Uterus (tissue), 4 donors: ENCODE results near the gene NECTIN4. TPM values are rescaled to one million over a fixed set of nuclear protein-coding genes. Genes with fewer than 3 reads are reported as not detected.
"Not testable (repeated sequence)": the region's sequence is repeated elsewhere in the genome, so short reads cannot be mapped to it uniquely, and the experiment has no call there.

Source experiments
- DNase-seq, 2 donors: peaks; one replicate each; pipeline ENCODE4 v3.0.0-alpha.2; 2019 to 2020
- H3K27ac ChIP-seq, 2 donors: fragments of 200-600 bp; sonication (generic); 1 replicate in 1 of 2; 2 replicates in 1 of 2; pipeline ENCODE4 v1.5.1; 2016 to 2018
- H3K27me3 ChIP-seq, 2 donors: fragments of 200-600 bp; sonication (generic); one replicate each; pipeline ENCODE4 v1.5.1; 2018 to 2019; ENCODE audit warnings: control low read depth in 1 of 2
- H3K36me3 ChIP-seq, 2 donors: fragments of 200-600 bp; sonication (generic); one replicate each; pipeline ENCODE4 v1.5.1; 2019; ENCODE audit warnings: control low read depth in 1 of 2
- H3K4me1 ChIP-seq, 2 donors: fragments of 200-600 bp; sonication (generic); one replicate each; pipeline ENCODE4 v1.5.1; 2018 to 2019; ENCODE audit warnings: control low read depth in 1 of 2
- H3K4me3 ChIP-seq, 2 donors: fragments of 200-600 bp; sonication (generic); 1 replicate in 1 of 2; 2 replicates in 1 of 2; pipeline ENCODE4 v1.5.1; 2018 to 2019; ENCODE audit warnings: mild to moderate bottlenecking in 1 of 2
- H3K9me3 ChIP-seq, 2 donors: fragments of 200-600 bp; sonication (generic); one replicate each; pipeline ENCODE4 v1.5.1; 2019; ENCODE audit warnings: control low read depth in 1 of 2
- POLR2A ChIP-seq, 2 donors: fragments of 450-650 bp; IDR thresholded peaks; one replicate each; pipeline ENCODE4 v1.6.1; 2016; ENCODE audit warnings: antibody characterized with exemption in 2 of 2, mild to moderate bottlenecking in 1 of 2, moderate library complexity in 1 of 2
- intact Hi-C: fragments of 100-400 bp; cut with DNase I; formaldehyde crosslinking; loops from one replicate; pipeline ENCODE4 v1.15.1; 2023; ENCODE audit warnings: low total_unique reads
- small RNA-seq: library from RNA; depleted of rRNA; stranded (forward); fragments of <200 nt; gene quantifications from one replicate; pipeline ENCODE3, GENCODE V24; 2016
- total RNA-seq, 4 donors: library from RNA; depleted of rRNA in 3 of 4; stranded (reverse); fragments of >200 nt in 3 of 4; gene quantifications; one replicate each; pipeline versions ENCODE4 v1.1.0 to v1.2.4, GENCODE V29; 2014 to 2023
- TF ChIP-seq, protein P1 (sequence below), 4 experiments: fragments of 200-600 bp in 2 of 4; fragments of 450-650 bp in 2 of 4; sonication (generic) in 2 of 4; IDR thresholded peaks; one replicate each; pipeline ENCODE4 v1.5.1; 2016 to 2019; ENCODE audit warnings: antibody characterized with exemption in 4 of 4, mild to moderate bottlenecking in 2 of 4, moderate library complexity in 1 of 4
- donor health status: DM: yes; HTN: yes; CAD: no.

NECTIN4 gene
- total RNA-seq, 4 donors from 2014 or later = 2.1 TPM; not detected in 3

DNA sequence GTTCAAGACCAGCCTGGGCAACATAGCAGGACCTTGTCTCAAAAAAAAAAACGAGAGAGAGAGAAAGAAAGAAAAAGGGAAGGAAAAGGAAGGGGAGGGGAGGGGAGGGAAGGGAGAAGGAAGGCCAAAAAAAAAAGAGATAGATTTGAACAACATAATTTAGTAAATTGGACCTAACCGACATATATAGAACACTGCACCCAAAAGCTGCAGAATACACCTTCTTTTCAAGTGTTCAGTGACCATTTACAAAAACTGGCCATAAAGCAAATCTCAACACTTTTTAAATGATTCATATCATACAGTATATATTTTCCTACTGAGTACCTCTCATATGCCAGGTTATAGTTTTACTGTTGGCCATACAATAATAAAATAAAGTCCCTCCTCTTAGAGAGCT lies 57.5 kb downstream of the NECTIN4 start:
- DNase-seq = no peak
- intact Hi-C loops = no loop called here
- TF ChIP-seq, protein P1, sequence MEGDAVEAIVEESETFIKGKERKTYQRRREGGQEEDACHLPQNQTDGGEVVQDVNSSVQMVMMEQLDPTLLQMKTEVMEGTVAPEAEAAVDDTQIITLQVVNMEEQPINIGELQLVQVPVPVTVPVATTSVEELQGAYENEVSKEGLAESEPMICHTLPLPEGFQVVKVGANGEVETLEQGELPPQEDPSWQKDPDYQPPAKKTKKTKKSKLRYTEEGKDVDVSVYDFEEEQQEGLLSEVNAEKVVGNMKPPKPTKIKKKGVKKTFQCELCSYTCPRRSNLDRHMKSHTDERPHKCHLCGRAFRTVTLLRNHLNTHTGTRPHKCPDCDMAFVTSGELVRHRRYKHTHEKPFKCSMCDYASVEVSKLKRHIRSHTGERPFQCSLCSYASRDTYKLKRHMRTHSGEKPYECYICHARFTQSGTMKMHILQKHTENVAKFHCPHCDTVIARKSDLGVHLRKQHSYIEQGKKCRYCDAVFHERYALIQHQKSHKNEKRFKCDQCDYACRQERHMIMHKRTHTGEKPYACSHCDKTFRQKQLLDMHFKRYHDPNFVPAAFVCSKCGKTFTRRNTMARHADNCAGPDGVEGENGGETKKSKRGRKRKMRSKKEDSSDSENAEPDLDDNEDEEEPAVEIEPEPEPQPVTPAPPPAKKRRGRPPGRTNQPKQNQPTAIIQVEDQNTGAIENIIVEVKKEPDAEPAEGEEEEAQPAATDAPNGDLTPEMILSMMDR (IDR thresholded peaks at IDR 0.05) = no peak
- TF ChIP-seq POLR2A (IDR thresholded peaks at IDR 0.05) = no peak
- Histone ChIP-seq H3K4me1 (no peaks in the 10 kb centered on the region), H3K27me3 (no peaks in the 10 kb centered on the region), H3K27ac (no peak overlapping the region), H3K4me3 (no peak overlapping the region), H3K36me3 (no peaks in the 10 kb centered on the region), H3K9me3 (no peaks in the 10 kb centered on the region)

DNA sequence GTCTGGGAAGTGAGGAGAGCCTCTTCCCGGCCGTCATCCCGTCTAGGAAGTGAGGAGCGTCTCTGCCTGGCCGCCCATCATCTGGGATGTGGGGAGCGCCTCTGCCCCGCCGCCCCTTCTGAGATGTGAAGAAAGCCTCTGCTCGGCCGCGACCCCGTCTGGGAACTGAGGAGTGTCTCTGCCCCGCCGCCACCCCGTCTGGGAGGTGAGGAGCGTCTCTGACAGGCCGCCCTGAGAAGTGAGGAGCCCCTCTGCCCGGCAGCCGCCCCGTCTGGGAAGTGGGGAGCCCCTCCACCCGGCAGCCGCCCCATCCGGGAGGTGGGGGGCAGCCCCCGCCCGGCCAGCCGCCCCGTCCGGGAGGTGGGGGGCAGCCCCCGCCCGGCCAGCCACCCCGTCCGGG lies 59.9 kb downstream of the NECTIN4 start:
- H3K4me1 ChIP-seq, H3K27ac ChIP-seq, H3K36me3 ChIP-seq, H3K27me3 ChIP-seq, intact Hi-C loops, H3K9me3 ChIP-seq, H3K4me3 ChIP-seq, DNase-seq: not testable (repeated sequence)

DNA sequence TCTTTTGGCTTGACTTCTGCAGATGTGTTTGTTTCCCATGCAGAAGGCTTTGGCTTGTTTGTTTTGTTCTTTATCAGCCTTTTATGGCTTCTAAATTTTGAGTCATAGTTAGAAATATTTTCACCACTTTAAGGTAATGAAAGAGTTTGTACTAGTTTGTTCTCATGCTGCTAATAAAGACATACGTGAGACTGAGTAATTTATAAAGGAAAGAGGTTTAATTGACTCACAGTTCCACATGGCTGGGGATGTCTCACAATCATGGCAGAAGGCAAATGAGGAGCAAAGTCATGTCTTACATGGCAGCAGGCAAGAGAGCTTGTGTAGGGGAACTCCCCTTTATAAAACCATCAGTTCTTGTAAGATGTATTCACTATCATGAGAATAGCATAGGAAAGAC lies 62.4 kb downstream of the NECTIN4 start:
- intact Hi-C loops, H3K4me3 ChIP-seq, DNase-seq: not testable (repeated sequence)

DNA sequence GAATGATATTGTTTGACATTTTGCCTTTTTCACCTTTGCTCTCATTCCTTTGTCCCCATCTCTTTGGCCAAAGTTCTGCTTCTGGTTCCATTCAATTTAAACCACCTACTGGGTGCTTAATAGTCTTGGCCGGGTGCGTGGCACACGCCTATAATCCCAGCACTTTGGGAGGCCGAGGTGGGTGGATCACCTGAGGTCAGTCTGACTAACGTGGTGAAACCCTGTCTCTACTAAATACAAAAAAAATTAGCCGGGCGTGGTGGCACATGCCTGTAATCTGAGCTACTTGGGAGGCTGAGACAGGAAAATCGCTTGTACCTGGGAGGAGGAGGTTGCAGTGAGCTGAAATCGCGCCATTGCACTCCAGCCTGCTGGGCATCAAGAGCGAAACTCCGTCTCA lies 66.9 kb downstream of the NECTIN4 start:
- H3K9me3 ChIP-seq, H3K27me3 ChIP-seq, H3K4me1 ChIP-seq, H3K36me3 ChIP-seq, intact Hi-C loops, DNase-seq, H3K4me3 ChIP-seq, H3K27ac ChIP-seq: not testable (repeated sequence)

More for the DNA sequence above, 62.4 kb downstream of the NECTIN4 start:
- H3K4me1 ChIP-seq, H3K9me3 ChIP-seq, H3K36me3 ChIP-seq, H3K27ac ChIP-seq, H3K27me3 ChIP-seq: not testable (repeated sequence)

DNA sequence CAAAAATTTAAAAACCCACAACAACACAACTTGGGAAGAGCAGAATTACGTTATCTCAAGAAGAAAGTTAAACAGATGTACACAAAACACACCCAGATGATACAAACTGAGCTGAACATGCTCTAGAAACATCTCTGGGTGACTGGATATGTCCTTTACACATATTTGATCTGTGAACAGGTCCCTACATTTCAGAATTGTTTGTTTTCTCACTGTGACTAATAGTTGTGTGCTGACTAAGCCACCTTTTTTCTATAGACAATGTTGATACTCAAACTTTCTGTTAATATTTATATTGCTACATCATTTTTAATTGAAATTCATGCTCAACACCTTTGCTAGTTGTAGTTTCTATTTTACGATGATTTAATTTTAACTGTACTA lies 67.4 kb downstream of the NECTIN4 start:
- intact Hi-C loops = no loop called here
- no peak for DNase-seq
- peaks cover 0 to 5% of the 10 kb centered on the region in 2 donors for H3K27me3 ChIP-seq
- H3K9me3 ChIP-seq = no peaks in the 10 kb centered on the region
- no peak for TF ChIP-seq POLR2A (IDR thresholded peaks at IDR 0.05)
- TF ChIP-seq, protein P1 (IDR thresholded peaks at IDR 0.05) = no peak
- peaks cover 0 to 4% of the 10 kb centered on the region in 2 donors for H3K4me1 ChIP-seq
- no peak overlapping the region for H3K27ac ChIP-seq
- H3K36me3 ChIP-seq = no peaks in the 10 kb centered on the region
- H3K4me3 ChIP-seq = no peak overlapping the region

DNA sequence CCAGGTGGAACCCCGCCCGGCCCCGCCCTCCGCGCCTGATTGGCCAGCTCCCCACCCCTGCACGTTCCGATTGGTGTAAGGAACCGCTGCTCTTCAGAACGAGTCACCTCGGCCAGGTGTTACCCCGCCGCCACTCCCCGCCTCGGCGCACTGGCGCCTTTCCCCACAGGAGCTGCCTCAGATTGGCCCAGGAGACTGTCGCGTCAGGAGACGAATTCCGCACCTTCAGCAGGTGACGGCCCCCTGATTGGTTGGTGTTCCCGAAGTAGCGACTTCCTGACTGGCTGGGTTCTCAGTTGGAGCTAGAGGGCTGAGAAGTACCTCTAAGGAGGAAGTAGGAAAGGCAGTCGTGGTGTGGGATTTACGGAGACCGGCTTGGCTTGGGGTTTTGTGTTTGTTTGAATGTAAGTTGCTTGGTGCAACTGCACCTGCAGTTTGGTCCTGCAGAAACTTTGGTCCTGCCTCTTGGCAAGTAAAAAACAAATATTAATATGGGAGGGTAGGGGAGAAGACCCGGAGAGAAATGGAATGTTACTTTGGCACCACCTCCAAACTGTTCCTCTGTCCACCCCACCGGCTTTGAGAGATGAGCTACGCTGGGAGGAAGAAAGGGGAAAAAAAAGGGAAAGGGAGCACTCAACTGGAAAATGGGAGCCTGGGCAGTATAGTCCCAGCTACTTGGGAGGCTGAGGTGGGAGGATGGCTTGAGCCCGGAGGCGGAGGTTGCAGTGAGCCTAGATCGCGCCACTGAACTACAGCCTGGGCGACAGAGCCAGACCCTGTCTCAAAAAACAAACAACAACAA lies 68.0 kb downstream of the NECTIN4 start:
- no peaks in the 10 kb centered on the region for H3K9me3 ChIP-seq
- intact Hi-C loops = no loop called here
- peak; percentile 37 to 45 for DNase-seq
- TF ChIP-seq, protein P1 (IDR thresholded peaks at IDR 0.05) = no peak
- no peak for TF ChIP-seq POLR2A (IDR thresholded peaks at IDR 0.05)
- peak overlapping the region; percentile 30 to 48 for H3K4me3 ChIP-seq
- H3K27ac ChIP-seq = no peak overlapping the region
- H3K27me3 ChIP-seq = peaks cover 0 to 5% of the 10 kb centered on the region in 2 donors
- H3K36me3 ChIP-seq = no peaks in the 10 kb centered on the region
- peaks cover 0 to 4% of the 10 kb centered on the region in 2 donors for H3K4me1 ChIP-seq

Small RNA genes lying within 50 kb of the gene (small RNA-seq; reads per million reads assigned to genes)
- gene AL591806.2 = not detected

Other genes with a start within 250 kb of the NECTIN4 start
- gene CD244, start 226.7 kb downstream of the NECTIN4 start, total RNA-seq = 1 to 10 TPM in 1 of 4 donors, under 1 TPM in 1, not detected in 2; 0.52 to 1.2 TPM
- gene ITLN1, start 204.4 kb downstream of the NECTIN4 start, total RNA-seq = 1 to 10 TPM in 1 of 4 donors, under 1 TPM in 1, not detected in 2; 0.90 to 1.2 TPM
- not detected for gene ITLN2, start 134.7 kb downstream of the NECTIN4 start, total RNA-seq
- 10 to 100 TPM; 22.6 to 45.3 (median 26.6) TPM for gene F11R, start 68.4 kb downstream of the NECTIN4 start, total RNA-seq
- 10 to 100 TPM in 1 of 4 donors, 1 to 10 TPM in 1, not detected in 2; 5.6 to 20.3 TPM for gene TSTD1, start 50.6 kb downstream of the NECTIN4 start, total RNA-seq
- 10 to 100 TPM; 20.7 to 71.8 (median 44.2) TPM for gene USF1, start 43.6 kb downstream of the NECTIN4 start, total RNA-seq
- gene ARHGAP30, start 19.7 kb downstream of the NECTIN4 start, total RNA-seq = 1 to 10 TPM in 3 of 4 donors, under 1 TPM in 1; 0.88 to 3.4 (median 2.6) TPM
- 10 to 100 TPM in 1 of 4 donors, 1 to 10 TPM in 2, under 1 TPM in 1; 0.51 to 12.1 (median 3.4) TPM for gene KLHDC9, start 8.8 kb upstream of the NECTIN4 start, total RNA-seq
- gene PFDN2, start 28.5 kb upstream of the NECTIN4 start, total RNA-seq = 10 to 100 TPM in 3 of 4 donors, 1 to 10 TPM in 1; 3.3 to 38.9 (median 29.8) TPM
- 10 to 100 TPM in 3 of 4 donors, 1 to 10 TPM in 1; 1.0 to 36.9 (median 22.0) TPM for gene NIT1, start 28.5 kb upstream of the NECTIN4 start, total RNA-seq
- 10 to 100 TPM in 3 of 4 donors, 1 to 10 TPM in 1; 4.4 to 42.2 (median 36.1) TPM for gene DEDD, start 43.1 kb upstream of the NECTIN4 start, total RNA-seq
- 100 to 1,000 TPM in 1 of 4 donors, 10 to 100 TPM in 2, 1 to 10 TPM in 1; 2.0 to 111 (median 62.9) TPM for gene UFC1, start 64.4 kb upstream of the NECTIN4 start, total RNA-seq
- gene USP21, start 69.9 kb upstream of the NECTIN4 start, total RNA-seq = 10 to 100 TPM in 3 of 4 donors, 1 to 10 TPM in 1; 4.1 to 38.1 (median 29.9) TPM
- 10 to 100 TPM; 11.3 to 40.5 (median 21.6) TPM for gene PPOX, start 76.9 kb upstream of the NECTIN4 start, total RNA-seq
- 10 to 100 TPM in 3 of 4 donors, 1 to 10 TPM in 1; 1.0 to 23.9 (median 19.9) TPM for gene B4GALT3, start 87.9 kb upstream of the NECTIN4 start, total RNA-seq
- 10 to 100 TPM in 3 of 4 donors, 1 to 10 TPM in 1; 1.3 to 41.5 (median 10.9) TPM for gene ADAMTS4, start 109.5 kb upstream of the NECTIN4 start, total RNA-seq
- gene NDUFS2, start 112.8 kb upstream of the NECTIN4 start, total RNA-seq = 100 to 1,000 TPM in 1 of 4 donors, 10 to 100 TPM in 3; 43.8 to 107 (median 93.9) TPM
- gene FCER1G, start 125.7 kb upstream of the NECTIN4 start, total RNA-seq = 10 to 100 TPM in 3 of 4 donors, 1 to 10 TPM in 1; 1.3 to 39.4 (median 12.6) TPM
- gene APOA2, start 134.1 kb upstream of the NECTIN4 start, total RNA-seq = not detected
- gene TOMM40L, start 136.5 kb upstream of the NECTIN4 start, total RNA-seq = 10 to 100 TPM in 1 of 4 donors, 1 to 10 TPM in 3; 2.6 to 13.2 (median 7.3) TPM
- not detected for gene NR1I3, start 148.6 kb upstream of the NECTIN4 start, total RNA-seq
- 1 to 10 TPM in 2 of 4 donors, under 1 TPM in 1, not detected in 1; 0.77 to 3.1 (median 1.9) TPM for gene PCP4L1, start 169.2 kb upstream of the NECTIN4 start, total RNA-seq
- 10 to 100 TPM in 1 of 4 donors, 1 to 10 TPM in 1, not detected in 2; 2.2 to 10.7 TPM for gene MPZ, start 220.4 kb upstream of the NECTIN4 start, total RNA-seq
- gene SDHC, start 224.8 kb upstream of the NECTIN4 start, total RNA-seq = 100 to 1,000 TPM in 1 of 4 donors, 10 to 100 TPM in 3; 28.5 to 127 (median 55.8) TPM